Keratinocyte (primary cell): ENCODE measurements around the gene OAT. TPM values are rescaled to one million over a fixed set of nuclear protein-coding genes. Genes with fewer than 3 reads are reported as not detected.

Experiments
- DNase-seq: peaks from one replicate; pipeline ENCODE4 v3.0.0-alpha.2; 2011; ENCODE audit warnings: low read depth, missing footprints, low spot score
- FAIRE-seq: peaks from 2 replicates; lab custom pipeline; 2011; peaks lifted over from hg19 to GRCh38; lab: Jason Lieb, UNC
- H2AFZ ChIP-seq: 2 replicates; pipeline ENCODE4 v1.6.0; 2012; ENCODE audit warnings: low read length, control low read depth, inconsistent platforms; ENCODE audit not compliant: control insufficient read depth
- H3K27ac ChIP-seq: 2 replicates; pipeline ENCODE4 v1.5.1; 2011; ENCODE audit warnings: low read length; ENCODE audit not compliant: control insufficient read depth, insufficient read depth
- H3K27me3 ChIP-seq: 3 replicates; pipeline ENCODE4 v1.6.0; 2011; ENCODE audit warnings: low read length; ENCODE audit not compliant: control insufficient read depth, insufficient read depth; ENCODE audit errors: extremely low read depth
- H3K36me3 ChIP-seq, 2 experiments: 2 replicates in 1 of 2; 3 replicates in 1 of 2; pipeline ENCODE4 v1.5.1; 2011; ENCODE audit warnings: low read length in 2 of 2, mild to moderate bottlenecking in 1 of 2; ENCODE audit not compliant: control insufficient read depth in 2 of 2, insufficient read depth in 2 of 2; ENCODE audit errors: extremely low read depth in 1 of 2
- H3K4me1 ChIP-seq: 3 replicates; pipeline ENCODE4 v1.5.1; 2011; ENCODE audit warnings: low read length; ENCODE audit not compliant: control insufficient read depth, insufficient read depth; ENCODE audit errors: extremely low read depth
- H3K4me2 ChIP-seq: 3 replicates; pipeline ENCODE4 v1.6.0; 2011; ENCODE audit warnings: low read depth, low read length; ENCODE audit not compliant: control insufficient read depth, insufficient read depth; ENCODE audit errors: extremely low read depth
- H3K4me3 ChIP-seq, 3 experiments: fragments of 200-600 bp in 1 of 3; sonication (generic) in 1 of 3; 2 replicates in 2 of 3; 3 replicates in 1 of 3; pipeline ENCODE4 v1.5.1; 2011 to 2016; ENCODE audit warnings: low read length in 3 of 3, mild to moderate bottlenecking in 3 of 3, control low read depth in 2 of 3, inconsistent platforms in 1 of 3, low read depth in 1 of 3, mixed read lengths in 1 of 3, mixed run types in 1 of 3, moderate library complexity in 1 of 3; ENCODE audit not compliant: control insufficient read depth in 2 of 3, insufficient read depth in 2 of 3; ENCODE audit errors: extremely low read depth in 1 of 3
- H3K79me2 ChIP-seq: 2 replicates; pipeline ENCODE4 v1.6.0; 2012; ENCODE audit warnings: low read length; ENCODE audit not compliant: control insufficient read depth, insufficient read depth
- H3K9ac ChIP-seq: 3 replicates; pipeline ENCODE4 v1.6.0; 2011; ENCODE audit warnings: low read length; ENCODE audit not compliant: control insufficient read depth, insufficient read depth; ENCODE audit errors: extremely low read depth
- H3K9me1 ChIP-seq: 3 replicates; pipeline ENCODE4 v1.6.0; 2011; ENCODE audit warnings: low read length; ENCODE audit not compliant: control insufficient read depth, insufficient read depth; ENCODE audit errors: extremely low read depth
- H3K9me3 ChIP-seq: 2 replicates; pipeline ENCODE4 v1.5.1; 2012; ENCODE audit warnings: low read depth, low read length; ENCODE audit not compliant: control insufficient read depth
- H4K20me1 ChIP-seq: 3 replicates; pipeline ENCODE4 v1.6.0; 2011; ENCODE audit warnings: low read length; ENCODE audit not compliant: control insufficient read depth, insufficient read depth; ENCODE audit errors: extremely low read depth
- EZH2 ChIP-seq: IDR thresholded peaks from one replicate; pipeline ENCODE4 v1.6.1; 2012; ENCODE audit warnings: inconsistent platforms, mild to moderate bottlenecking, low read length, moderate library complexity
- dilution Hi-C: fragments of 300-500 bp; cut with MboI; formaldehyde crosslinking; loops from one replicate; pipeline ENCODE4 v1.7.0; 2020; ENCODE audit warnings: low sequenced_read_pairs; ENCODE audit not compliant: extremely low pct_ligation_motif_present
- polyA plus RNA-seq, 5 experiments: library from polyadenylated mRNA; depleted of rRNA in 3 of 5; stranded (reverse) in 3 of 5; stranded (forward) in 1 of 5; unstranded in 1 of 5; fragments of >200 nt; gene quantifications; 1 replicate in 1 of 5; 2 replicates in 3 of 5; 3 replicates in 1 of 5; pipeline versions ENCODE4 v1.2.1 to v1.2.3, GENCODE V29; 2011 to 2012; ENCODE audit warnings: missing spikeins in 2 of 5, low read depth in 1 of 5, low replicate concordance in 1 of 5
- TF ChIP-seq, protein P1 (sequence below), 3 experiments: IDR thresholded peaks in 1 of 3; conservative IDR thresholded peaks in 1 of 3; optimal IDR thresholded peaks in 1 of 3; 2 replicates in 2 of 3; 3 replicates in 1 of 3; pipeline versions ENCODE3 to v1.5.1; 2011; ENCODE audit warnings: low read length in 3 of 3, mild to moderate bottlenecking in 3 of 3, moderate library complexity in 2 of 3, control low read depth in 1 of 3, inconsistent platforms in 1 of 3; ENCODE audit not compliant: insufficient read depth in 2 of 3; ENCODE audit errors: extremely low read depth in 1 of 3

Gene OAT
- polyA plus RNA-seq, 1 donor (not counting 4 experiments of a cell fraction or from before 2014, with no cell fraction given): 528 TPM

DNA sequence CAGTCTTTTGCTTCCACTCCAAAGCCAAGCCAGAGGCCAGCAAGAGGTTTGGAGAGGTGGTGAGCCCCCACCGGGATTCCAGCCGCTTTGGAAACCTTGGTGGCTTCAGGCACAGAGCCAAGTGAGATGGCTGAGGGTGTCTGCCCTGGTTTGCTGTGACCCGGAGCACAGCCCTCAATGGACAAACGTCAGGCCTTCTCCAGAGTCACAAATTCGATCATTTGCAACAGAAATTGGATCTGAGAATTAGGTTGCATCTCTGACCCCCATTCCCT, 32.0 kb upstream of the OAT start:
- DNase-seq (no peak), FAIRE-seq (no peak)
- no peak overlapping the region for H3K9ac ChIP-seq
- no peaks in the 10 kb centered on the region for H3K36me3 ChIP-seq
- H3K4me2 ChIP-seq: no peak overlapping the region
- H3K4me3 ChIP-seq: no peak overlapping the region
- dilution Hi-C loops: no loop called here
- no peaks in the 10 kb centered on the region for H3K9me3 ChIP-seq
- no peaks in the 10 kb centered on the region for H3K9me1 ChIP-seq
- no peak for TF ChIP-seq EZH2
- TF ChIP-seq, protein P1, sequence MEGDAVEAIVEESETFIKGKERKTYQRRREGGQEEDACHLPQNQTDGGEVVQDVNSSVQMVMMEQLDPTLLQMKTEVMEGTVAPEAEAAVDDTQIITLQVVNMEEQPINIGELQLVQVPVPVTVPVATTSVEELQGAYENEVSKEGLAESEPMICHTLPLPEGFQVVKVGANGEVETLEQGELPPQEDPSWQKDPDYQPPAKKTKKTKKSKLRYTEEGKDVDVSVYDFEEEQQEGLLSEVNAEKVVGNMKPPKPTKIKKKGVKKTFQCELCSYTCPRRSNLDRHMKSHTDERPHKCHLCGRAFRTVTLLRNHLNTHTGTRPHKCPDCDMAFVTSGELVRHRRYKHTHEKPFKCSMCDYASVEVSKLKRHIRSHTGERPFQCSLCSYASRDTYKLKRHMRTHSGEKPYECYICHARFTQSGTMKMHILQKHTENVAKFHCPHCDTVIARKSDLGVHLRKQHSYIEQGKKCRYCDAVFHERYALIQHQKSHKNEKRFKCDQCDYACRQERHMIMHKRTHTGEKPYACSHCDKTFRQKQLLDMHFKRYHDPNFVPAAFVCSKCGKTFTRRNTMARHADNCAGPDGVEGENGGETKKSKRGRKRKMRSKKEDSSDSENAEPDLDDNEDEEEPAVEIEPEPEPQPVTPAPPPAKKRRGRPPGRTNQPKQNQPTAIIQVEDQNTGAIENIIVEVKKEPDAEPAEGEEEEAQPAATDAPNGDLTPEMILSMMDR (optimal IDR thresholded peaks at IDR 0.05 in 1 of 3, IDR thresholded peaks at IDR 0.05 in 1 of 3, conservative IDR thresholded peaks at IDR 0.05 in 1 of 3; ENCODE audit: extremely low read depth in 1 of 3, insufficient read depth in 2 of 3, low read length in 3 of 3): no peak
- H3K79me2 ChIP-seq: no peaks in the 10 kb centered on the region
- peaks cover 10% of the 10 kb centered on the region for H3K4me1 ChIP-seq
- no peak overlapping the region for H2AFZ ChIP-seq
- peaks cover 14% of the 10 kb centered on the region for H3K27me3 ChIP-seq
- H4K20me1 ChIP-seq: no peaks in the 10 kb centered on the region
- H3K27ac ChIP-seq: no peak overlapping the region

DNA sequence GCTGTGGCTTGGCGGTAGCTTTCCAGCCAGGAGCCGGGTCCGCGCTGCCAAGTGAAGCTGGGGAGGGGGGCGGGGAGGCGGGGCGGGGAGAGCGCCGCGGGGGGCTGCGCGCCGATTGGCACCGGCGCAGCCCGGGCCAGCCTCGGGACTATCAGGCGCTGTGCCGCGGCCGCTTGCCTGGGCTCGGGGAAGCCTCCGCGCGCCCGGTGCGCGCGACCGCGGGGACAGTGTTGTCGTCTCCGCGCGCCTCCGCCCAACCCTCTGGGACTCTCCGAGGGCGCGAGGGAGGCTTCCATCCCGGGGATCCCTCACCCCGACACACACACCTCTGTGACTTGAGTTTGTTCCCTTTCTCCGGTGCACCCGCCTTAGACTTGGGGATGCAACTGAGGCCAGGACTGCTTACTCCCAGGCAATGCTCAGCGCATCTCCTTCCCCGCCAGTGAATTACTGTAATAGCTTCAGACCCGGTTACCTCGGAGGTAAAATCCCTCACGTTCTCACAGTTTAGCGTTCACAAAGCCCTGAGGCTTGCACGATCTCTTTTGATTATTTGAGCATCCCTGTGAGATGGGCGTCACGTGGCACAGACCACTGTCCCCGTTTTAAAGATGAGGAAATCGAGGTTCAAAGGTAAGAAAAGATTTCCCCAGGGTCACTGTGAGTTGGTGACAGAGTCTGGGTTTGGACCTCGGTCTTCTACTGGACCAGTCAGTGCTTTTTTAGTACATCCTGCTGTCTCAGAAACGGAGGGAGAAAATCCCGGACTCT, 31.5 kb upstream of the OAT start, which contains the start of gene NKX1-2:
Gene NKX1-2 (minus strand): TSS at position 24 of the 771 bp plus-strand sequence. CDS start 92 bp downstream, outside the sequence.
- Histone ChIP-seq H3K9ac (peak within 1 kb of the TSS; percentile 56), H3K4me2 (peak within 1 kb of the TSS; percentile 90), H3K27ac (no peak within 1 kb of the TSS), H3K9me1 (no peaks in the 10 kb centered on the region), H2AFZ (peak within 1 kb of the TSS; percentile 84), H3K4me1 (peaks cover 10% of the 10 kb centered on the region), H3K27me3 (peaks cover 14% of the 10 kb centered on the region), H3K36me3 (no peaks in the 10 kb centered on the region), H3K4me3 (peak within 1 kb of the TSS; percentile 46 to 67 (median 57)), H3K9me3 (no peaks in the 10 kb centered on the region), H4K20me1 (no peaks in the 10 kb centered on the region), H3K79me2 (no peaks in the 10 kb centered on the region)
- TF ChIP-seq EZH2: no peak
- TF ChIP-seq, protein P1 (optimal IDR thresholded peaks at IDR 0.05 in 1 of 3, IDR thresholded peaks at IDR 0.05 in 1 of 3, conservative IDR thresholded peaks at IDR 0.05 in 1 of 3; ENCODE audit: extremely low read depth in 1 of 3, insufficient read depth in 2 of 3, low read length in 3 of 3): no peak
- dilution Hi-C loops: no loop called here
- FAIRE-seq (peak; percentile 60), DNase-seq (no peak)
